ENCODE measurements around the gene LMNB1.

GRCh38 chr5:126878085-126878484, 101.1 kb downstream of the LMNB1 start:
- TF ChIP-seq, protein P1, sequence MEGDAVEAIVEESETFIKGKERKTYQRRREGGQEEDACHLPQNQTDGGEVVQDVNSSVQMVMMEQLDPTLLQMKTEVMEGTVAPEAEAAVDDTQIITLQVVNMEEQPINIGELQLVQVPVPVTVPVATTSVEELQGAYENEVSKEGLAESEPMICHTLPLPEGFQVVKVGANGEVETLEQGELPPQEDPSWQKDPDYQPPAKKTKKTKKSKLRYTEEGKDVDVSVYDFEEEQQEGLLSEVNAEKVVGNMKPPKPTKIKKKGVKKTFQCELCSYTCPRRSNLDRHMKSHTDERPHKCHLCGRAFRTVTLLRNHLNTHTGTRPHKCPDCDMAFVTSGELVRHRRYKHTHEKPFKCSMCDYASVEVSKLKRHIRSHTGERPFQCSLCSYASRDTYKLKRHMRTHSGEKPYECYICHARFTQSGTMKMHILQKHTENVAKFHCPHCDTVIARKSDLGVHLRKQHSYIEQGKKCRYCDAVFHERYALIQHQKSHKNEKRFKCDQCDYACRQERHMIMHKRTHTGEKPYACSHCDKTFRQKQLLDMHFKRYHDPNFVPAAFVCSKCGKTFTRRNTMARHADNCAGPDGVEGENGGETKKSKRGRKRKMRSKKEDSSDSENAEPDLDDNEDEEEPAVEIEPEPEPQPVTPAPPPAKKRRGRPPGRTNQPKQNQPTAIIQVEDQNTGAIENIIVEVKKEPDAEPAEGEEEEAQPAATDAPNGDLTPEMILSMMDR (conservative IDR thresholded peaks at IDR 0.05; ENCODE audit: low read length): no peak
- TF ChIP-seq EZH2phosphoT487 (IDR thresholded peaks at IDR 0.05; ENCODE audit: borderline replicate concordance, low read depth, low read length): no peak
